ENCODE results near the gene FIG4. TPM values are rescaled to one million over a fixed set of nuclear protein-coding genes. Genes with fewer than 3 reads are reported as not detected.

FIG4 gene
- polyA plus RNA-seq, 1 donor (not counting 4 experiments of a cell fraction or from before 2014, with no cell fraction given), result 12.8 TPM

GRCh38 chr6:109690373-109690736 lies 741 bp upstream of the FIG4 start:
- dilution Hi-C loops (cut with MboI; ENCODE audit: extremely low pct_ligation_motif_present, low sequenced_read_pairs), result no loop called here
- H3K36me3 ChIP-seq (ENCODE audit: control insufficient read depth in 2 of 2, extremely low read depth in 1 of 2, insufficient read depth in 2 of 2, low read length in 2 of 2), result no peaks in the 10 kb centered on the region
- H3K4me1 ChIP-seq (ENCODE audit: control insufficient read depth, extremely low read depth, insufficient read depth, low read length), result peaks cover 21% of the 10 kb centered on the region
- peak overlapping the region; percentile 81 for H3K9ac ChIP-seq (ENCODE audit: control insufficient read depth, extremely low read depth, insufficient read depth, low read length)
- FAIRE-seq (no peak), DNase-seq (ENCODE audit: low read depth, low spot score) (no peak)
- H3K79me2 ChIP-seq (ENCODE audit: control insufficient read depth, insufficient read depth, low read length), result no peaks in the 10 kb centered on the region
- no peaks in the 10 kb centered on the region for H4K20me1 ChIP-seq (ENCODE audit: control insufficient read depth, extremely low read depth, insufficient read depth, low read length)
- no peaks in the 10 kb centered on the region for H3K9me3 ChIP-seq (ENCODE audit: control insufficient read depth, low read depth, low read length)
- H3K4me2 ChIP-seq (ENCODE audit: control insufficient read depth, extremely low read depth, insufficient read depth, low read depth, low read length), result peak overlapping the region; percentile 99
- peak overlapping the region; percentile 63 to 97 (median 83) for H3K4me3 ChIP-seq (ENCODE audit: control insufficient read depth in 2 of 3, extremely low read depth in 1 of 3, insufficient read depth in 2 of 3, low read depth in 1 of 3, low read length in 3 of 3)
- peak overlapping the region; percentile 97 for H2AFZ ChIP-seq (ENCODE audit: control insufficient read depth, low read length)
- no peaks in the 10 kb centered on the region for H3K9me1 ChIP-seq (ENCODE audit: control insufficient read depth, extremely low read depth, insufficient read depth, low read length)
- TF ChIP-seq CTCF (optimal IDR thresholded peaks at IDR 0.05 in 1 of 3, IDR thresholded peaks at IDR 0.05 in 1 of 3, conservative IDR thresholded peaks at IDR 0.05 in 1 of 3; ENCODE audit: extremely low read depth in 1 of 3, insufficient read depth in 2 of 3, low read length in 3 of 3) (no peak), EZH2 (IDR thresholded peaks at IDR 0.05; ENCODE audit: low read length) (no peak)
- no peaks in the 10 kb centered on the region for H3K27me3 ChIP-seq (ENCODE audit: control insufficient read depth, extremely low read depth, insufficient read depth, low read length)
- peak overlapping the region; percentile 83 for H3K27ac ChIP-seq (ENCODE audit: control insufficient read depth, insufficient read depth, low read length)

- TF ChIP-seq EZH2 (IDR thresholded peaks at IDR 0.05; ENCODE audit: low read length) (no peak), CTCF (optimal IDR thresholded peaks at IDR 0.05 in 1 of 3, IDR thresholded peaks at IDR 0.05 in 1 of 3, conservative IDR thresholded peaks at IDR 0.05 in 1 of 3; ENCODE audit: extremely low read depth in 1 of 3, insufficient read depth in 2 of 3, low read length in 3 of 3) (no peak)
- no peaks in the 10 kb centered on the region for H3K9me1 ChIP-seq (ENCODE audit: control insufficient read depth, extremely low read depth, insufficient read depth, low read length)
- peaks cover 5% of the 10 kb centered on the region for H3K4me1 ChIP-seq (ENCODE audit: control insufficient read depth, extremely low read depth, insufficient read depth, low read length)
- H3K4me3 ChIP-seq (ENCODE audit: control insufficient read depth in 2 of 3, extremely low read depth in 1 of 3, insufficient read depth in 2 of 3, low read depth in 1 of 3, low read length in 3 of 3), result no peak overlapping the region
- H3K27me3 ChIP-seq (ENCODE audit: control insufficient read depth, extremely low read depth, insufficient read depth, low read length), result no peaks in the 10 kb centered on the region
- FAIRE-seq (no peak), DNase-seq (ENCODE audit: low read depth, low spot score) (no peak)
- H3K4me2 ChIP-seq (ENCODE audit: control insufficient read depth, extremely low read depth, insufficient read depth, low read depth, low read length), result no peak overlapping the region
- no peak overlapping the region for H3K9ac ChIP-seq (ENCODE audit: control insufficient read depth, extremely low read depth, insufficient read depth, low read length)
- no peaks in the 10 kb centered on the region for H3K36me3 ChIP-seq (ENCODE audit: control insufficient read depth in 2 of 2, extremely low read depth in 1 of 2, insufficient read depth in 2 of 2, low read length in 2 of 2)
- no peaks in the 10 kb centered on the region for H4K20me1 ChIP-seq (ENCODE audit: control insufficient read depth, extremely low read depth, insufficient read depth, low read length)
- dilution Hi-C loops (cut with MboI; ENCODE audit: extremely low pct_ligation_motif_present, low sequenced_read_pairs), result no loop called here
- no peak overlapping the region for H2AFZ ChIP-seq (ENCODE audit: control insufficient read depth, low read length)
- no peak overlapping the region for H3K27ac ChIP-seq (ENCODE audit: control insufficient read depth, insufficient read depth, low read length)
- no peaks in the 10 kb centered on the region for H3K79me2 ChIP-seq (ENCODE audit: control insufficient read depth, insufficient read depth, low read length)
- no peaks in the 10 kb centered on the region for H3K9me3 ChIP-seq (ENCODE audit: control insufficient read depth, low read depth, low read length)
Measured at GRCh38 chr6:109693111-109693510, 2.0 kb downstream of the FIG4 start.
